Common myeloid progenitor, CD34-positive (primary cell): ENCODE measurements around the gene TRAPPC10.

ENCODE experiments used
- CTCF ChIA-PET: fragments of 350-600 bp; sonication (Branson Sonifier 250); formaldehyde crosslinking; loops from one replicate; lab custom pipeline; 2021; ENCODE audit warnings: antibody characterized with exemption; lab: Charles Lee
- POLR2A ChIA-PET: fragments of 350-600 bp; sonication (Branson Sonifier 250); formaldehyde crosslinking; loops from one replicate; lab custom pipeline; 2021; ENCODE audit warnings: antibody characterized with exemption; lab: Charles Lee
- DNase-seq, 3 donors: peaks; one replicate each; pipeline versions ENCODE4 v3.0.0 to v3.0.0-alpha.2; 2013
- H3K27ac ChIP-seq, 2 experiments: 1 replicate in 1 of 2; 2 replicates in 1 of 2; pipeline ENCODE4 v1.7.0; 2013; ENCODE audit warnings: inconsistent platforms in 2 of 2, low read length in 2 of 2, mild to moderate bottlenecking in 2 of 2, low read depth in 1 of 2, moderate library complexity in 1 of 2; ENCODE audit not compliant: severe bottlenecking in 2 of 2, insufficient read depth in 1 of 2, poor library complexity in 1 of 2
- H3K27me3 ChIP-seq, 5 experiments: replicated peaks in 2 of 5; 1 replicate in 3 of 5; 2 replicates in 2 of 5; pipeline versions ENCODE4 v1.6.1 to v1.7.0; 2013; ENCODE audit warnings: low read length in 4 of 5, mild to moderate bottlenecking in 2 of 5, moderate library complexity in 2 of 5, inconsistent platforms in 1 of 5; ENCODE audit not compliant: insufficient read depth in 5 of 5, control insufficient read depth in 4 of 5
- H3K36me3 ChIP-seq, 4 experiments: 1 replicate in 2 of 4; 2 replicates in 2 of 4; pipeline versions ENCODE4 v1.6.1 to v1.7.0; 2013; ENCODE audit warnings: low read length in 3 of 4, control low read depth in 1 of 4, mild to moderate bottlenecking in 1 of 4; ENCODE audit not compliant: control insufficient read depth in 4 of 4, insufficient read depth in 4 of 4
- H3K4me1 ChIP-seq, 4 experiments: 1 replicate in 3 of 4; 2 replicates in 1 of 4; pipeline versions ENCODE4 v1.6.1 to v1.7.1; 2013; ENCODE audit warnings: low read length in 3 of 4, mild to moderate bottlenecking in 3 of 4, control low read depth in 1 of 4, inconsistent platforms in 1 of 4, moderate library complexity in 1 of 4; ENCODE audit not compliant: control insufficient read depth in 4 of 4, insufficient read depth in 4 of 4; ENCODE audit errors: control extremely low read depth in 1 of 4
- H3K4me3 ChIP-seq, 7 experiments: 1 replicate in 4 of 7; 2 replicates in 3 of 7; pipeline versions ENCODE4 v1.5.1 to v1.7.0; 2013; ENCODE audit warnings: mild to moderate bottlenecking in 7 of 7, low read length in 6 of 7, moderate library complexity in 6 of 7, inconsistent platforms in 2 of 7, low read depth in 2 of 7, control low read depth in 1 of 7; ENCODE audit not compliant: insufficient read depth in 4 of 7, control insufficient read depth in 1 of 7; ENCODE audit errors: extremely low read depth in 1 of 7
- H3K9me3 ChIP-seq, 5 experiments: 1 replicate in 4 of 5; 2 replicates in 1 of 5; pipeline versions ENCODE4 v1.6.1 to v1.7.1; 2013; ENCODE audit warnings: low read length in 4 of 5, mild to moderate bottlenecking in 2 of 5, inconsistent platforms in 1 of 5, low read depth in 1 of 5, moderate library complexity in 1 of 5; ENCODE audit not compliant: control insufficient read depth in 4 of 5, insufficient read depth in 2 of 5; ENCODE audit errors: control extremely low read depth in 1 of 5
- WGBS: methylation state at CpG from one replicate; pipeline ENCODE4 v1.1.5; 2013; ENCODE audit not compliant: insufficient coverage; 5-methylcytosine and 5-hydroxymethylcytosine counted together

Gene TRAPPC10

GRCh38 chr21:44079446-44079845 is 67.3 kb downstream of the TRAPPC10 start:
- Histone ChIP-seq H3K4me3 (no peak overlapping the region), H3K27ac (no peak overlapping the region), H3K27me3 (no peaks in the 10 kb centered on the region), H3K4me1 (peaks cover 7 to 24% (median 20%) of the 10 kb centered on the region in 4 experiments), H3K36me3 (peaks cover 8 to 78% (median 52%) of the 10 kb centered on the region in 4 experiments), H3K9me3 (no peaks in the 10 kb centered on the region)
- no peak for DNase-seq
- 100% methylated on average over 1 of the region's 3 CpGs for WGBS
- CTCF ChIA-PET, result no interaction called here
- POLR2A ChIA-PET, result no interaction called here

DNA sequence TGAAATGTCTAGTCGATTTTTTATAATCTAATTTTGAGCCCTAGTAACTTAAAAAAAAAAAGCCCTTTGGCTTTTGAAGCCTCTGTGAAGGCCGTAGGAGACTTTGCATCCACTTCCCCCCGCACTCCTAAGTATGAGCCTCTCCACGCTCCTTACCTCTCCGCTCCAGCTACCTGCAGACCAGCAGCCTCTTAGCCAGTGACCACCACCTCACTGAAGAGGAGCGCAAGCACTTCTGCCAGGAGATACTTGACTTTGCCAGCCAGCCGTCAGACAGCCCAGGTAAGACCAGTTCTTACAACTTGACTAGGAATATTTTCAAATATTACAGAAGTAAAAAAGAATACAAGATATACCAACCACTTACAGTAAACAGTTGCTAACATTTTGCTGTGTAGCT is 67.7 kb downstream of the TRAPPC10 start:
- Histone ChIP-seq H3K9me3 (no peaks in the 10 kb centered on the region), H3K36me3 (peaks cover 4 to 75% (median 52%) of the 10 kb centered on the region in 4 experiments), H3K4me3 (no peak overlapping the region), H3K27me3 (no peaks in the 10 kb centered on the region), H3K27ac (no peak overlapping the region), H3K4me1 (peaks cover 7 to 28% (median 22%) of the 10 kb centered on the region in 4 experiments)
- ChIA-PET POLR2A (no interaction called here), CTCF (no interaction called here)
- WGBS, result 100% methylated on average over 2 of the region's 7 CpGs
- DNase-seq, result no peak

GRCh38 chr21:44082648-44083440 is 70.7 kb downstream of the TRAPPC10 start:
- no peak for DNase-seq
- Histone ChIP-seq H3K27ac (peak overlapping the region; percentile 43 to 78), H3K36me3 (peaks cover 3 to 84% (median 37%) of the 10 kb centered on the region in 4 experiments), H3K27me3 (no peaks in the 10 kb centered on the region), H3K4me1 (peaks cover 10 to 56% (median 35%) of the 10 kb centered on the region in 4 experiments), H3K9me3 (no peaks in the 10 kb centered on the region), H3K4me3 (peak overlapping the region in 2 of 7 experiments; percentile 10 to 36)
- WGBS, result 91% methylated on average over 18 of the region's 24 CpGs
- ChIA-PET CTCF (interaction anchor here (0.9 to 2.3 kb wide), 6 partner anchors 8 to 38 kb away, joined by 3 to 5 read pairs (median 3); no protein-coding TSS in a partner anchor), POLR2A (interaction anchor here (0.9 kb wide), 1 partner anchor 69 kb away, joined by 3 read pairs; no protein-coding TSS in a partner anchor)

- 12% methylated on average over 15 of the region's 16 CpGs for WGBS
- H3K4me3 ChIP-seq, result peak overlapping the region in 3 of 7 experiments; percentile 21 to 51 (median 36)
These were observed 71.7 kb downstream of the TRAPPC10 start for GRCh38 chr21:44083631-44084291.

DNA sequence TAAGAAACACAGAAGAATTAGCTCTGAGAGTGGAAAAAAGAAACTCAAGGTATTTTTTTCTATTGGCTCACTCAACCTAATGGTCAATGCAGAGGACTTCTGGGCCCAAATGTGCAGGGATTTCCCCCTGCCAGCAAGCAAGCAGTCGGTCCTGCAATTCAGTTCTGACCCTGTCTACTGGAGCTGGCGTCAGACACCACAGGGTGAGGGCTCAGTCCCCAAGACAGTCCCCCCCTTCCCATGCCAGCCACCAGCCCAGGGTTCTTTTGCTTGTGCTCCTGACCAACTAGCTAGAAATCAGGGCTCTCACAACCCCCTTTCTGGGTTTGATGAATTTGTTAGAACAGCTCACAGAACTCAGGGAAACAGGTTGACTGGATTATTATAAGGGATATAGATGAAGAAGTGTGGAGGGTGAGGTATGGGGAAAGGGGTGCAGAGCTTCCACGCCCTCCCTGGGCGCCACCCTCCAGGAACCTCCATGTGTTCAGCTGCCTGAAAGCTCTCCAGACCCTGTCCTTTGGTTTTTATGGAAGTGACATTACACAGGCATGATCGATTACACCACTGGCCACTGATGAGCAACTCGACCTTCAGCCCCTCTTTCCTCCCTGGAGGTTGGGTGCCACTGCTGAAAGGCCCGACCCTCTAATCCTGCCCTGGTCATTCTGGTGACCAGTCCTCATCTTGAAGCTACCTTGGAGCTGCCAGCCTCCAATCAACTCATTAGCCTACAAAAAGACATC is 72.6 kb downstream of the TRAPPC10 start:
- H3K4me3 ChIP-seq, result peak overlapping the region in 2 of 7 experiments; percentile 3 to 51
- peaks cover 3 to 86% (median 28%) of the 10 kb centered on the region in 4 experiments for H3K36me3 ChIP-seq
- DNase-seq, result no peak
- ChIA-PET POLR2A (interaction anchor here (0.8 to 1.5 kb wide), 4 partner anchors 9 to 29 kb away, joined by 3 to 5 read pairs (median 4); no protein-coding TSS in a partner anchor), CTCF (interaction anchor here (1.2 to 2.8 kb wide), 8 partner anchors 8 to 76 kb away, joined by 3 to 7 read pairs (median 5); no protein-coding TSS in a partner anchor)
- no peaks in the 10 kb centered on the region for H3K9me3 ChIP-seq
- H3K4me1 ChIP-seq, result peaks cover 11 to 73% (median 48%) of the 10 kb centered on the region in 4 experiments
- H3K27me3 ChIP-seq, result no peaks in the 10 kb centered on the region
- peak overlapping the region; percentile 43 to 78 for H3K27ac ChIP-seq
- 92% methylated on average over 6 of the region's 7 CpGs for WGBS

More at GRCh38 chr21:44083631-44084291, 71.7 kb downstream of the TRAPPC10 start:
- Histone ChIP-seq H3K27me3 (no peaks in the 10 kb centered on the region), H3K36me3 (peaks cover 3 to 86% (median 32%) of the 10 kb centered on the region in 4 experiments), H3K4me1 (peaks cover 11 to 65% (median 43%) of the 10 kb centered on the region in 4 experiments), H3K27ac (peak overlapping the region; percentile 43 to 78), H3K9me3 (no peaks in the 10 kb centered on the region)
- POLR2A ChIA-PET, result interaction anchor here (0.8 to 1.5 kb wide), 6 partner anchors 8 to 70 kb away, joined by 3 to 5 read pairs (median 4); no protein-coding TSS in a partner anchor
- CTCF ChIA-PET, result interaction anchor here (0.8 to 2.8 kb wide), 10 partner anchors 9 to 214 kb away, joined by 3 to 7 read pairs (median 3); no protein-coding TSS in a partner anchor
- peak; percentile 45 to 86 (median 83) for DNase-seq
